ENCODE results near the gene TRAFD1. TPM values are rescaled to one million over a fixed set of nuclear protein-coding genes. Genes with fewer than 3 reads are reported as not detected.

Gene TRAFD1
- total and polyA plus RNA-seq, 2 donors = 31.5 to 36.9 TPM

DNA sequence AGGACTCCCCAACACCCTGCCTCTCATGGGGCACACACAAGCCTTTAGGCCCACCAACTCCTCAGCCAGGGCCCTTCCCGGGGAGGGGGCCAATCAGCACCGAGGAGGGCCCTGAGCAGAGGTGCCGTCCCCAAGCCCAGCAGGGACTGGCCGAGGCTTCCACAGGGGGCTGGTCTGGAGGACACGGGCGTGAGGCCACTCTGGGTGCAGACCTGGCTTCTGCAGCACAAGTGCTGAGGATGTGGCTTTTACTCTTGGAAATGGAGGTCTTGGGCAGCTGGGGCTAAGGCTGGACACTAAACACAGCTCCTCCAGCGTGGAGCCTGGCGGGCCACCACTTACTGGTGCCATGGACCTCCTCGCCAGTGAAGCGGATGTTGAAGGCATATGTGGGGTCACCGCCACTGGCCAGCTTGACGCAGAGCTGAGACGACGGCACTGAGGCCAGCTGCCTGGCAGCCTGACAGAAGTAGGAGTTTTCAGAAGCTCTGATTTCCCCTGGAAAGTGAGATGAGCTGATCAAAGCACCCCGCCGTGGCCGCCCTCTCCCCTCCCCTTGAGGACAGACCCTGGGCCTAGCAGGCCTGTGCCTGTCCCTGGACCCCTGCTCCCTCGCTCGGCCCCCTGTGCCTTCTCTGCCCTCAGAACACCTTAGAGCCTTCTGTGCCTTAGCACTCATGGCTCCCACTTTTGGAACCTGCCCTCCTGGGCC, 44.0 kb downstream of the TRAFD1 start:
- Histone ChIP-seq H3K27ac (ENCODE audit: low read depth) (no peak overlapping the region), H3K4me1 (ENCODE audit: insufficient read depth) (no peaks in the 10 kb centered on the region), H3K36me3 (ENCODE audit: insufficient read depth) (peaks cover 5% of the 10 kb centered on the region), H3K4me3 (ENCODE audit: low read depth, low read length) (no peak overlapping the region)
- 84% methylated on average over 19 of the region's 19 CpGs for WGBS
- DNase-seq (ENCODE audit: extremely low spot score) = no peak

DNA sequence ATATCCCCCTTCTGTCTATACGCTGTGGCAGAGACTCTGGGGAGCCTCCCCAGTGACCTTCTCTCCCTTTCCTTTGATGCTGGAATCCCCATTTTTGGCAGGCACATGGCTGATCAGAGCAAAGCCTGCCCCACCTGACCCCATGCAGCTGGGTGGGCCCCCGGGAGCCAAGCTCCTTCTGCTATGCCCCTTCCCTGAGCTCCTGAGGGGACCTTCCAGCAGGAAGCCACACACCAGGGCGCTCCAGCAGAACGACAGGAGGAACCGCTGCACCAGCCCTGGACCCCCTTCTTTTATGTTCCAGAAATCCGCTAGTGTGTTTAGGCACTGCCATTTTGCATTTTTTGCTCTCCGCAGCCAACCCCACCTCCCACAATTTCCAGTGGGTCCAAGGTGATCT, 44.6 kb downstream of the TRAFD1 start:
- H3K4me1 ChIP-seq (ENCODE audit: insufficient read depth) = no peaks in the 10 kb centered on the region
- DNase-seq (ENCODE audit: extremely low spot score) = no peak
- WGBS = 83% methylated on average over 7 of the region's 7 CpGs
- H3K4me3 ChIP-seq (ENCODE audit: low read depth, low read length) = no peak overlapping the region
- H3K36me3 ChIP-seq (ENCODE audit: insufficient read depth) = peaks cover 5% of the 10 kb centered on the region
- H3K27ac ChIP-seq (ENCODE audit: low read depth) = no peak overlapping the region

DNA sequence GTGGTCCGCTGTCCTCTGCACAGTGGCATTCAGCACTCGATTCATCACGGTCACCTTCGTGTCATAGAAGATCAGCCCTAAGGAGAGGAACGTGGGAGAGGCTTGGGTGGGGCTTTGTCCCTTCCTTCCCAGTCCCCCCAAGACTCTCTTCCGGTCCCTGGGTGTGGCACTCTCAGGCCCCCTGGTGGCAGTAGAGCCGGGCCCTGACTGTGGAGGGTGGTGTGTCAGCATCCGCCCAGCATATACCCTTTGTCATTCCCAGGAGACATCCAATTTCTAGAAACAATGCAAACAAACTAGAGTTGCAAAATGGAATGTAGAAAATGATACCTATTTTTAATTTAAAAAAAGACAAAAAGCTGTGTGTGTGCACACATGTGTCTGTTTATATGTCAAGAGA, 45.0 kb downstream of the TRAFD1 start:
- peaks cover 5% of the 10 kb centered on the region for H3K36me3 ChIP-seq (ENCODE audit: insufficient read depth)
- whole genome bisulfite sequencing = 63% methylated on average over 8 of the region's 8 CpGs
- no peak for DNase-seq (ENCODE audit: extremely low spot score)

DNA sequence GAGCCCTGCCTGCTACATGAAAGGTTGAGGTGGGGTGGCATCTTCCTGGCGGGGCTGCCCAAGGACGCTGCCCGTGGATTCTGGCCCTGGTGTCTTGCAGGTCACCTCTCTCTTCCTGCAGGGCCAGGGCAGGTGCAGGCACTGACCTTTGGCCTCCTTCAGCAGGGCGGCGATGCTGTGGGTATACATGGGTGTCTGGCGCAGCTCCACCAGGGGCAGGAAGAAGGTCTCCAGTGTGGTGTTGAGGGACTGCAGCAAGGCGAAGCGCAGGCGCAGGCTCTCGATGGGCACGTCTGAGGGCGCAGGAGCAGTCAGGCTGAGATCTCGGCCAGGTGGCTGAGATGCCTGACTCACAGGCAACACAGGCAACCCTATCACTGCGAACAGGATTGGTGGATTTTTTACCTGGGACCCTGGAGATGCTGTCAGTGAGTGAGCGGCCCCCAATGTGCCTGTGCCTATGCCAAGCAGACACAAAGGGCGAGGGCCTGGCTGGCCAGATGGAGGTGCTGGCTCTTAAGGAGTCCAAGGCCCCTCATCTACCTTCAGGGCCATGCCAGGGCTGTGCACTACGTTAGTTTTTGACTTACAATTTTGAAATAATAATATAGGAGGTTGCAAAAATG, 45.7 kb downstream of the TRAFD1 start:
- DNase-seq (ENCODE audit: extremely low spot score) = no peak
- peaks cover 5% of the 10 kb centered on the region for H3K36me3 ChIP-seq (ENCODE audit: insufficient read depth)

More for the DNA sequence above, 45.0 kb downstream of the TRAFD1 start:
- Histone ChIP-seq H3K27ac (ENCODE audit: low read depth) (no peak overlapping the region), H3K4me1 (ENCODE audit: insufficient read depth) (no peaks in the 10 kb centered on the region), H3K4me3 (ENCODE audit: low read depth, low read length) (no peak overlapping the region)

DNA sequence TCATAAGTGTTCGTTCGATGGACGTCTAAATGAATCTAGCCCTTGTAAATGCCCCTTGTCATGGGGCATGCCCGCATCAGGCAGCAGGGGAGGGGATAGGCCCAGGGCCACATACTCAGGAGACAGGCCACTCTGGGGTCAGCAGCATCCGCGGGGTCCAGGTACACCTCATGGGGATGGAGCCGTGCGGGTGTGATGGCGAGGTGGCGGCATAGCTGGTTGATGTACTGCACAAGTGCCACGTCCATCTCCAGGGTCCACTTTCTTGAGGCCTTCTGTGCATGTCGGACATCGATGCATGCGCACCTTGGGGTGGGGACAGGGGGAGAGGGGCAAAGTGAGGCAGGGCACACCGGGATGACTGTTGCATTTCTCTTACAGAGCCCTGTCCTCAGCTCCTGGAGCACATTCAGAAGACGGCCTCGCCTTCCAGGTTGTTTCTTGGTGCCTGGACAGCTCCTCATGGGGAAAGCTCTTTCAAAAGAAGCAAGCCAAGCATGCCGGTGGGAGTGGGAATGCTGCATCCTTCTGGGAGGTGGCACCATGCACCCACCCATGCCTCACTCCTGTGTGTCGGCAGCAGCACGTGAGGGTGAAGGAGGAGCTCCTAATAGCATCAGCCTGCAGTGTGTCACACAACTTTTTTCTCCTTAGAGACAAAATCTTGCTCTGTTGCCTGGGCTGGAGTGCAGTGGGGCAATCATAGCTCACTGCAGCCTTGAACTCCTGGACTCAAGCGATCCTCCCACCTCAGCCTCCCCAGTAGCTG, 47.4 kb downstream of the TRAFD1 start:
- H3K36me3 ChIP-seq (ENCODE audit: insufficient read depth) = peaks cover 5% of the 10 kb centered on the region

More for the DNA sequence above, 45.7 kb downstream of the TRAFD1 start:
- Histone ChIP-seq H3K4me3 (ENCODE audit: low read depth, low read length) (no peak overlapping the region), H3K27ac (ENCODE audit: low read depth) (no peak overlapping the region), H3K4me1 (ENCODE audit: insufficient read depth) (no peaks in the 10 kb centered on the region)
- WGBS = 94% methylated on average over 17 of the region's 17 CpGs

DNA sequence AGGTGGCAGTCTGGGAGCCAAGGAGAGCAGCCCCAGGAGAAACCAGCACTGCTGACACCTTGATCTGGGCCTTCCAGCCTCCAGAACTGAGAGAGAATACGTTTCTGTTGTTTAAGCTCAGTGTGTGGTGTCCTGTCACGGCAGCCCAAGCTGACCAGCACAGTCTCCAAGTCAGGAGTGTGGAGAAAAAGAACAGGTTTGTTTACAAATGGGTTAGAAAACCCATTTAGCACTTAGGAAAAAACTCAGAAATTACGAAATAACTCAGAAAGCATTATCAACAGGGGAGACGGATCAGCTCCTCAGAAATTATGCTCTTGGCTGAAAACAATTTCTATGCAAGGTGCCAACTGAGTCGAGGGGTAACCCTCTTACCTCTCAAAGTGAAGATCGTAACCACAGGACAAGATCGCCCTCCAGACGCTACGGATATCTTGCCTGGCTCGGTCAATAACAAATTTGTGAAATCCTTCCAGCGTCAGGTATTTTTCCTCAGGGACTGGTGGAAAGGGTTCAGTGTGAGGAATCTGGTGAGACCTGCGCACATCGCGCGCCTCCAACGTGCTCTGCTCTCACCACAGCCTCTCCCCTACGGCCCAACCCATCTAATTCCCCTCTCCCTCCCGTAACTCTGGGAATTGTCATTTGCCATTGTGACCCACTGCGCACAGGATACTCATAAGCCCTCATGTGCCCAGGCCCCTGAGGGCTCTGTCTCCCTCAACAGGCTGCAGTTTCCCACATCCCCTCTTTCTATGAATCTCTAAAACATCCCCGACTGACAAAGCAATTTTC, 50.2 kb downstream of the TRAFD1 start:
- WGBS = 91% methylated on average over 20 of the region's 20 CpGs
- peaks cover 5% of the 10 kb centered on the region for H3K36me3 ChIP-seq (ENCODE audit: insufficient read depth)
- H3K4me1 ChIP-seq (ENCODE audit: insufficient read depth) = no peaks in the 10 kb centered on the region
- no peak overlapping the region for H3K27ac ChIP-seq (ENCODE audit: low read depth)
- no peak overlapping the region for H3K4me3 ChIP-seq (ENCODE audit: low read depth, low read length)
- no peak for DNase-seq (ENCODE audit: extremely low spot score)

More for the DNA sequence above, 47.4 kb downstream of the TRAFD1 start:
- no peak overlapping the region for H3K27ac ChIP-seq (ENCODE audit: low read depth)
- no peak for DNase-seq (ENCODE audit: extremely low spot score)
- no peak overlapping the region for H3K4me3 ChIP-seq (ENCODE audit: low read depth, low read length)
- H3K4me1 ChIP-seq (ENCODE audit: insufficient read depth) = no peaks in the 10 kb centered on the region
- WGBS = 95% methylated on average over 21 of the region's 21 CpGs

DNA sequence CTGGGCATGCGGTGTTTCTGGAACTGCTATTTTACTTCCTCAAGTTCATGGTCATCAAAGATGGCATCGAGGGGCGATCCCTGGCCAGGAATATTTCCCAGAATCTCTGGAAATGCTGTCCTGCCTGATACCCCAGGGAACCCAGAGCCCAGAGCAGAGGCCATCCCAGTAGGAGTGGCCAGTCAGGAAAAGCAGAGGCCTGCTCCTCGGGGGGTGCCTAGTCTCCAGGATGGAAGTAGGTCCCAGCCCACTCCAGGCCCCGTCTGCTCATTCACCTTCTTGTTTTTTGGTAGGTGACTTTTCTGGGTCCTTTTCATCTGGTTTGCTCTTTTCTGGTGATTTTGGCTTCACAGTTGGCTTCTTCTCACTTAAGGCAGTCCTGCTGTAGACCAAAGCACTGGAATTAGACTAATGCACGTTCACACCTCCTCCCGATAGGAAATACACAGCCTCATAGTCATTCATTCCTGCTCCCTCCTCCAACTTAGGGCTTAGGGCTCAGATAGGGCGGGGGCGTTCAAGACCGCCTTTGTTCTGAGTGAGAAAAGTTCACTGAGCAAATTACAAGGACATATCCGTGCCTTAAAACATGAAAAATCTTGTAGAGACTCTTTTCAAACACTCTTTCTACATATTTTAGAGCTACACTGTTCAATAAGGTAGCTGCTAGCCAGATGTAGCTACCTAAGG, 51.1 kb downstream of the TRAFD1 start:
- H3K27ac ChIP-seq (ENCODE audit: low read depth) = no peak overlapping the region
- H3K36me3 ChIP-seq (ENCODE audit: insufficient read depth) = no peaks in the 10 kb centered on the region
- DNase-seq (ENCODE audit: extremely low spot score) = no peak
- H3K4me3 ChIP-seq (ENCODE audit: low read depth, low read length) = no peak overlapping the region
- WGBS = 84% methylated on average over 11 of the region's 11 CpGs
- H3K4me1 ChIP-seq (ENCODE audit: insufficient read depth) = no peaks in the 10 kb centered on the region

DNA sequence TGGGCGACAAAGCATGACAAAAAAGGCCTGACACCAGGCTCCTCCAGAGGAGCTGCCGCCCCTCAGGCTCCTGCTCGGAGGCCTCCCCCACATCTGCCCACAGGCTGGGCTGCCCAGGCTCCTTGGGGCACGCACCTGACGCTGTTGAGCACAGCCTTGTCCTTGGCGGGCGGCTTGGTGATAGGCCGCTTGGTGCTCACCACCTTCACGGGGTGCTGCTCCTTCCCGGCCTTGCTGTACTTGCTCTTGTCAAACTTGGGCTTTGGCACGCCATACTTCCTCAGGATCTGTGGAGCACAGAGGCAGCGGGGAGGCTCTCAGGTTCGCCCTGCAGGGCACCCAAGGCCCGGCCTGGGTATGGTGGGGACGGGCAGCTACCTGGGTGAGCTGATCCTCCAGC, 53.4 kb downstream of the TRAFD1 start:
- WGBS = 93% methylated on average over 15 of the region's 15 CpGs
- no peak for DNase-seq (ENCODE audit: extremely low spot score)

DNA sequence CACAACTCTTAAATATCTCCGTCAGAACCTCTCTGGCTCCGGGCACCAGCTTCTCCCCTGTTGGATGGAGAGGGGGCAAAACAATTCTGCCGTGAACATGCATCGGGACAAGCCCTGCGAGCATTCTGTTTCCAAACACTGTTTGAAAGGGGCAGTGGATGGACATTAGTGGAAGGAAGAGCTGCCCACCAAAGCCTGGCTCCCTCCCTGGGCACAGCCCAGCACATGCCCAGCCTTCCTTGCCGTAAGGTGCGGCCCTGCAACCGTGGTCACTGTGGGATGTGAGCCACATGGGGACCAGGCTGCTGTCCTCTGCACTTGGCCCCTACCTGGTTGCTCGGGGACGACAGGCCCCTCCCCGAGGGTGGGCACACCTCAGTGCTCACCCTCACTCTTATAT, 54.0 kb downstream of the TRAFD1 start:
- no peak overlapping the region for H3K27ac ChIP-seq (ENCODE audit: low read depth)
- no peak overlapping the region for H3K4me3 ChIP-seq (ENCODE audit: low read depth, low read length)
- 92% methylated on average over 11 of the region's 11 CpGs for WGBS
- no peaks in the 10 kb centered on the region for H3K4me1 ChIP-seq (ENCODE audit: insufficient read depth)
- H3K36me3 ChIP-seq (ENCODE audit: insufficient read depth) = no peaks in the 10 kb centered on the region
- no peak for DNase-seq (ENCODE audit: extremely low spot score)

More for the DNA sequence above, 53.4 kb downstream of the TRAFD1 start:
- Histone ChIP-seq H3K4me1 (ENCODE audit: insufficient read depth) (no peaks in the 10 kb centered on the region), H3K4me3 (ENCODE audit: low read depth, low read length) (no peak overlapping the region), H3K27ac (ENCODE audit: low read depth) (no peak overlapping the region), H3K36me3 (ENCODE audit: insufficient read depth) (no peaks in the 10 kb centered on the region)

DNA sequence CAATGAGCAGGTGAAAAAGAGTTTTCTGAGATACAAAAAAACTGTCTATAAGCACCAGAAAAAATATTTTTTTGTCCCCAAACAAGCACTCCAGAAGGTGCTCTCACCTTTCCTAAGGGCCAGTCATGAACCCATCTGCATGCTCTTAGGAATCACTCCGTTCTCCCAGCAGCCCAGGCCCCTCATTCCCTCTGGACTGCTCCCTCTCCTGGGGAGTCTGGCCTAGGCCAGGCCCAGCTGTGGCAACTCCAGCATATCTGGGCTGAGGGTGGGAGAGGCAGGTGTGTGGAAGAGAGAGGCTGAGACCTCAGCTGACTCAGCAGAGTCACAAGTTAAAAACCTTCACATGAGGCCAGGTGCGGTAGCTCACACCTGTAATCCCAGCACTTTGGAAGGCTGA, 54.6 kb downstream of the TRAFD1 start:
- Histone ChIP-seq H3K4me1 (ENCODE audit: insufficient read depth) (no peaks in the 10 kb centered on the region), H3K36me3 (ENCODE audit: insufficient read depth) (no peaks in the 10 kb centered on the region), H3K4me3 (ENCODE audit: low read depth, low read length) (no peak overlapping the region), H3K27ac (ENCODE audit: low read depth) (no peak overlapping the region)
- no peak for DNase-seq (ENCODE audit: extremely low spot score)
- WGBS = 83% methylated on average over 2 of the region's 2 CpGs

DNA sequence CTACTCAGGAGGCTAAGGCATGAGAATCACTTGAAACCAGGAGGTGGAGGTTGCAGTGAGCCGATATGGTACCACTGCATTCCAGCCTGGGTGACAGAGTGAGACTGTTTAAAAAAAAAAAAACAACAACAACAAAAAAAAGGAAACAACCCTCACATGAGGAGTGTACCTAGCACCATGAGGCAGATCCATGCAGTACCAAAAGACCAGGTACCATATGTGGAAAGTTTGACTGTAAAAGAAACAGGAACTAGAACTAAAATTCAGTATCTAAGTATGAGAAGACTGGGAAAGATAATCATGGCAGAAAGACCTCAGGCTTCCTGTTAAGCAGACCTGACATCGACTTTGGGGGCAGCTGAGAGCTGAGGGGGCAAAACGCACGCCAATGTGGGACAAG, 55.1 kb downstream of the TRAFD1 start:
- no peak for DNase-seq (ENCODE audit: extremely low spot score)
- Histone ChIP-seq H3K4me3 (ENCODE audit: low read depth, low read length) (no peak overlapping the region), H3K36me3 (ENCODE audit: insufficient read depth) (no peaks in the 10 kb centered on the region), H3K27ac (ENCODE audit: low read depth) (no peak overlapping the region), H3K4me1 (ENCODE audit: insufficient read depth) (no peaks in the 10 kb centered on the region)
- 87% methylated on average over 4 of the region's 4 CpGs for WGBS

DNA sequence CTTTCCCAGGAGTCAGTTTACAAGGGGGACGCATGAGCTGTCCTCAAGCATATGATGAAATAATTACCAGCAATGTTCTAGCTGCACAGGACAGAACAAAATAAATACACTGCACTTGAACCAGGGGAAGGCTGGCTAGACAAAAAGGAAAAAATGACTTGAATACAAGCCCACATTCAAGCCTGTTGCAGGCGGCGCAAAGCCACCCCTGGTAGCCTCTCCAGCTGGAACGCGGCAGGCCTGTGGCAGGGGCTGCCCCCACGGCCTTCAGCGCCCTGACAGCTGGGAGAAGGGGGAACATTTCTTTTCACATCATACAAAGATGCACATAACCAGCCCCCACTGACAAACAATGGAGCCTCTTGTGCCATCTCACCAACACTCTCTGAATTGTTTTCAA, 57.1 kb downstream of the TRAFD1 start:
- H3K27ac ChIP-seq (ENCODE audit: low read depth) = no peak overlapping the region
- no peaks in the 10 kb centered on the region for H3K4me1 ChIP-seq (ENCODE audit: insufficient read depth)
- no peak overlapping the region for H3K4me3 ChIP-seq (ENCODE audit: low read depth, low read length)
- no peaks in the 10 kb centered on the region for H3K36me3 ChIP-seq (ENCODE audit: insufficient read depth)
- 78% methylated on average over 7 of the region's 7 CpGs for WGBS
- DNase-seq (ENCODE audit: extremely low spot score) = no peak
